ENCODE measurements around the gene NKX6-2.

DNA sequence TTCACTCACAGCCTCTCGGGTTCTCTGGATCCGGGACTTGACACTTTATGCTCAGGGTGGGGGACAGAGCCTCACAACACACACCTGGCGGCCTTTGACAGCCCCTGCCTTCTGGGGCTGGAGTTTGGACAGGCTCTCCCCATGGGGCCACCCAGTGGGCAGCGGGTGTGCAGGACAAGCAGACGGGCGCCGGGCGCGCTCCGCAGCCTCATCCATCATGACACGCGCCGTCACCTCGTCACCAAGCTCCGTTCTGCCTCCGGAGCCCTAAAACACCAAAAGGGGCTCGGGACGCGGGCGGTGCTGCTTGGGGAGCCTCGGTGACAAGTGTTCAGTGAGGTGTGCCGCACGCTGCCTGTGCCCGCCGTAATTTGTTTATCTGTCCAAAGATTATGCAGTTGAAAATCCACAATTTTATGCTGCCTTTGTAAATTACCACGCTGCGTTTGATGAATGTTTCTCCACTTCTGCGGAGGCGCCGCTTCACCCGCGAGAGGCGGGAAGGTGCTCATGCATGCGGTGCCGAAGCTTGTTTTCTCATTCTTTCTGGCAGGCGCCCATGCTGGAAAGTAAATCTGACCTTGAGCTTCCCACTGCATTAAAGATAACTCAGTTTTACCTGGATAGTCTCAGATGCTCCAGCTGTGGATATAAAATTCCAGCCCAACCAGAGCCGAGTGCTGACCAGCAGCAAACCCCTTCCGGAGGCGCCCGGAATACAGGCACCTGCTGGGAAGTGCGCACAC, 6.2 kb downstream of the NKX6-2 start:
- TF ChIP-seq CTCF (IDR thresholded peaks at IDR 0.05) (no peak), POLR2A (IDR thresholded peaks at IDR 0.05) (no peak)
